Left ventricle myocardium inferior (tissue), 1 donor: Measurements from ENCODE around the gene YPEL3. TPM values are rescaled to one million over a fixed set of nuclear protein-coding genes. Genes with fewer than 3 reads are reported as not detected.
A peak's percentile ranks its signal among the peaks of the same experiment; 100 is the strongest.

Experiments
- DNase-seq: peaks from one replicate; pipeline ENCODE4 v3.0.0-alpha.2; 2020
- H3K27ac ChIP-seq: fragments of 200-600 bp; replicated peaks from 2 replicates; pipeline ENCODE4 v1.8.0; 2021
- H3K27me3 ChIP-seq: fragments of 200-600 bp; 2 replicates; pipeline ENCODE4 v1.8.0; 2021; ENCODE audit warnings: low read depth
- H3K36me3 ChIP-seq: fragments of 200-600 bp; 2 replicates; pipeline ENCODE4 v1.8.0; 2021
- H3K4me1 ChIP-seq: fragments of 200-600 bp; 2 replicates; pipeline ENCODE4 v1.8.0; 2021
- H3K4me3 ChIP-seq: fragments of 200-600 bp; 2 replicates; pipeline ENCODE4 v1.8.0; 2021; ENCODE audit warnings: mild to moderate bottlenecking, moderate library complexity
- H3K9me3 ChIP-seq: fragments of 200-600 bp; replicated peaks from 2 replicates; pipeline ENCODE4 v1.8.0; 2021
- intact Hi-C: fragments of 100-400 bp; cut with micrococcal nuclease; formaldehyde crosslinking; loops from one replicate; pipeline ENCODE4 v1.11.0; 2022
- total RNA-seq: library from RNA; stranded (reverse); fragmentation: NEBNext Ultra II Directional; extraction: Animal tissue kit (Norgen Biotek cat#: 25700); gene quantifications from one replicate; pipeline ENCODE4 v1.2.1, GENCODE V29; 2021
- TF ChIP-seq, protein P1 (sequence below): fragments of 200-600 bp; IDR thresholded peaks from 2 replicates; pipeline ENCODE4 v1.8.0; 2021; ENCODE audit warnings: antibody characterized with exemption, mild to moderate bottlenecking, borderline replicate concordance
- donor health status: DM: no; HTN: yes; CAD: no; lungs with severe emphysema.

Gene YPEL3
- total RNA-seq, 1 donor from 2014 or later, result 54.4 TPM

- Histone ChIP-seq H3K4me1 (peaks cover 53% of the 10 kb centered on the region), H3K4me3 (peak overlapping the region; percentile 100), H3K27ac (no peak overlapping the region), H3K36me3 (peaks cover 69% of the 10 kb centered on the region), H3K9me3 (no peaks in the 10 kb centered on the region), H3K27me3 (no peaks in the 10 kb centered on the region)
- intact Hi-C loops, result no loop called here
- DNase-seq, result no peak
- TF ChIP-seq, protein P1, sequence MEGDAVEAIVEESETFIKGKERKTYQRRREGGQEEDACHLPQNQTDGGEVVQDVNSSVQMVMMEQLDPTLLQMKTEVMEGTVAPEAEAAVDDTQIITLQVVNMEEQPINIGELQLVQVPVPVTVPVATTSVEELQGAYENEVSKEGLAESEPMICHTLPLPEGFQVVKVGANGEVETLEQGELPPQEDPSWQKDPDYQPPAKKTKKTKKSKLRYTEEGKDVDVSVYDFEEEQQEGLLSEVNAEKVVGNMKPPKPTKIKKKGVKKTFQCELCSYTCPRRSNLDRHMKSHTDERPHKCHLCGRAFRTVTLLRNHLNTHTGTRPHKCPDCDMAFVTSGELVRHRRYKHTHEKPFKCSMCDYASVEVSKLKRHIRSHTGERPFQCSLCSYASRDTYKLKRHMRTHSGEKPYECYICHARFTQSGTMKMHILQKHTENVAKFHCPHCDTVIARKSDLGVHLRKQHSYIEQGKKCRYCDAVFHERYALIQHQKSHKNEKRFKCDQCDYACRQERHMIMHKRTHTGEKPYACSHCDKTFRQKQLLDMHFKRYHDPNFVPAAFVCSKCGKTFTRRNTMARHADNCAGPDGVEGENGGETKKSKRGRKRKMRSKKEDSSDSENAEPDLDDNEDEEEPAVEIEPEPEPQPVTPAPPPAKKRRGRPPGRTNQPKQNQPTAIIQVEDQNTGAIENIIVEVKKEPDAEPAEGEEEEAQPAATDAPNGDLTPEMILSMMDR, result no peak
Measured at GRCh38 chr16:30077656-30078055, 18.4 kb downstream of the YPEL3 start.

DNA sequence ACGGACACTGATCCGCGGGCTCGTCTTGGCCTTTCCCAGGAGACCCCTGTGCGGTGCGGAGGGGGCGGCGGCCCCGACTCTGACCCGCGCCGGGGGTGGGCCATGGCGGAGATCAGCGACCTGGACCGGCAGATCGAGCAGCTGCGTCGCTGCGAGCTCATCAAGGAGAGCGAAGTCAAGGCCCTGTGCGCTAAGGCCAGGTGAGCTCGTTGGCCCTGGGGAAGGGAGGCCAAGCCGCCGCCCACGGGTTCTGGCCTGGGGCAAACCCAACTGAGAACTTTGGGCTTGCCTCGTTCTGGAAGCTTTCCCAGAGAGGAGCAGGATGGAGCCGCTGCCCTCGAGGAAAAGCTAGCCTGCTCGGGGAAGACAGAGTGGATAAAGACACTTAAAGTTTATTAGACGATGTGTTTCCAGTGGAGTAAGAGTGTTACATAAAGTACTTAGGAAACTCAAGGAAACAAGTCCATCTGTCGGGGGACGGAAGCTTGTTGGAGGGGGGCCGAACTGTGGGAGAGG lies 19.7 kb downstream of the YPEL3 start:
- Histone ChIP-seq H3K4me1 (peaks cover 59% of the 10 kb centered on the region), H3K4me3 (peak overlapping the region; percentile 100), H3K27ac (peak overlapping the region; percentile 98), H3K36me3 (peaks cover 69% of the 10 kb centered on the region), H3K9me3 (no peaks in the 10 kb centered on the region), H3K27me3 (no peaks in the 10 kb centered on the region)
- no peak for DNase-seq
- TF ChIP-seq, protein P1, result no peak
- intact Hi-C loops, result no loop called here

DNA sequence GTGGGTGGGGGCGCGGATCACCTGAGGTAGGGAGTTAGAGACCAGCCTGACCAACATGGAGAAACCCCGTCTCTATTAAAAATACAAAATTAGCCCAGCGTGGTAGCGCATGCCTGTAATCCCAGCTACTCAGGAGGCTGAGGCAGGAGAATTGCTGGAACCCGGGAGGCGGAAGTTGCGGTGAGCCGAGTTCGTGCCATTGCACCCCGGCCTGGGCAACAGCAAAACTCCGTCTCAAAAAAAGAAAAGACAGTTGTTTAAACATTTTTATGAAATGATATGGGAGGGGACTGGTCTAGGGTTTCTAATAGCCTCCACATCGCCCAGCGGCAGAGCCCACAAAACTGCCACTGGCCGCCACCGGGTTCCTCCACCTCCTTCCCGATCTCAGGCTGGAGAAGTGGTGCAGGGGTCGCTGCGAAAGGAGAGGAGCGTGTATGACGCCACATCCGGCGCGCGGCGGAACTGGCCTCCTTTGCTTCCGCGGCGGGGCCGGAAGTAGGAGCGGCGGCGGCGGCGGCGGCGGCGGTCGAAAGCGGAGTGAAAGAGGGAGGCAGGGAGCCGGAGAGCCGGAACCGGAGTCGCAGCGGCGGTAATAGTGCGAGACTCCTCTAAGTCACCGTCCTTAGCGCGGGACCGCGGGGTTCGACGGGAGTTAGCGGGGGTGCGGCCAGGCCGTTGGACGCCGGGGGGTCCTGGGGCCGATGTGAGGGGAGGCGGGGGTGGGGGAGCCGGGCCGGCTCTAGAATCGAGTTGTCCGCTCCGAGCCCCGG lies 20.3 kb downstream of the YPEL3 start, which contains the start of gene PPP4C:
TSS of gene PPP4C (plus strand) at position 492 of the 773 bp plus-strand sequence. CDS start 384 bp downstream, outside the sequence.
- peak within 1 kb of the TSS; percentile 100 for H3K4me3 ChIP-seq
- DNase-seq, result peak; percentile 94
- TF ChIP-seq, protein P1, result peak; percentile 31
- intact Hi-C loops, result no loop called here
- H3K4me1 ChIP-seq, result peaks cover 64% of the 10 kb centered on the region
- H3K27ac ChIP-seq, result peak within 1 kb of the TSS; percentile 98
- H3K36me3 ChIP-seq, result peaks cover 69% of the 10 kb centered on the region
- H3K27me3 ChIP-seq, result no peaks in the 10 kb centered on the region
- H3K9me3 ChIP-seq, result no peaks in the 10 kb centered on the region

DNA sequence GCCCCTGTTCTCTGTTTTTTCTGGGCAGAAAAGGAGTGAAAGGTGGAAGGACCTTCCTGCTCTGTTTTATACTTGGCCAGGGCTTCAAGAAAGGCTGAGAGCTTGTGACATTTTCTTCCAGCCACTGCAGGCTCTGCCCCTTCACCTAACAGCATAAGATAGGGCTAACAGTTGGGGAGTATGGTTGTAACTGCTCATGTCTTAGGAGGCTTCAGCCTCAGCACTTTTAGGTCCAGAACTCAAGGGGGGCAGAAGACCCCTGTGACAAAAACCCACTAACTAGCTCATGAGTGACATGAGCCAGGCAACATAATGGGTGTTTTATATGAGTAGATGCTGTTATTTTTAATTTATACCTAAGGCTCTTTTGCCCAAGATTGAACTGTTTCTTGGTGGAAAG lies 25.5 kb downstream of the YPEL3 start:
- TF ChIP-seq, protein P1, result no peak
- peak overlapping the region; percentile 93 for H3K4me3 ChIP-seq
- intact Hi-C loops, result no loop called here
- H3K27me3 ChIP-seq, result no peaks in the 10 kb centered on the region
- no peak for DNase-seq
- H3K9me3 ChIP-seq, result no peaks in the 10 kb centered on the region
- peaks cover 76% of the 10 kb centered on the region for H3K36me3 ChIP-seq
- H3K4me1 ChIP-seq, result peaks cover 73% of the 10 kb centered on the region
- H3K27ac ChIP-seq, result peak overlapping the region; percentile 100

DNA sequence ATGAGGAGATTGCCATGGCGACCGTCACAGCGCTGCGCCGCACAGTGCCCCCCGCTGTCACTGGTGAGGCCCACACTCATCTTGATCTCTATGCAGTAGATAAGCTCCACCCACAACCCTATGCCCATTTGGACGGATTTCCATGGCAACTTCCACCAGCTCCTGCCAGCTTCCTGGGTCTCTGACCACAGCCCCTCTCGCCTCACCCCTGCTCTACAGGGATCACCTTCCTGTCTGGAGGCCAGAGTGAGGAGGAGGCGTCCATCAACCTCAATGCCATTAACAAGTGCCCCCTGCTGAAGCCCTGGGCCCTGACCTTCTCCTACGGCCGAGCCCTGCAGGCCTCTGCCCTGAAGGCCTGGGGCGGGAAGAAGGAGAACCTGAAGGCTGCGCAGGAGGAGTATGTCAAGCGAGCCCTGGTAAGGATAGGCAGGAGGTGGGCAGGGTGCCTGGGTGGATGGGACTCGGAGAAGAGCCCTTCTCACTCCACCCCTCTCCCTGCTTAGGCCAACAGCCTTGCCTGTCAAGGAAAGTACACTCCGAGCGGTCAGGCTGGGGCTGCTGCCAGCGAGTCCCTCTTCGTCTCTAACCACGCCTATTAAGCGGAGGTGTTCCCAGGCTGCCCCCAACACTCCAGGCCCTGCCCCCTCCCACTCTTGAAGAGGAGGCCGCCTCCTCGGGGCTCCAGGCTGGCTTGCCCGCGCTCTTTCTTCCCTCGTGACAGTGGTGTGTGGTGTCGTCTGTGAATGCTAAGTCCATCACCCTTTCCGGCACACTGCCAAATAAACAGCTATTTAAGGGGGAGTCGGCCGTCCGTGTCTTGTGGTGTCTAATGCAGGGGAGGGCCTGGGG lies 26.2 kb downstream of the YPEL3 start:
- Histone ChIP-seq H3K27me3 (no peaks in the 10 kb centered on the region), H3K4me3 (peak overlapping the region; percentile 93), H3K4me1 (peaks cover 70% of the 10 kb centered on the region), H3K9me3 (no peaks in the 10 kb centered on the region), H3K27ac (peak overlapping the region; percentile 100), H3K36me3 (peaks cover 76% of the 10 kb centered on the region)
- DNase-seq, result peak; percentile 46
- intact Hi-C loops, result no loop called here
- TF ChIP-seq, protein P1, result no peak
